Measurements from ENCODE around the gene NTHL1. TPM values are rescaled to one million over a fixed set of nuclear protein-coding genes. Genes with fewer than 3 reads are reported as not detected.

Gene NTHL1
- total RNA-seq, 1 experiment from 2014 or later = 52.0 TPM

DNA sequence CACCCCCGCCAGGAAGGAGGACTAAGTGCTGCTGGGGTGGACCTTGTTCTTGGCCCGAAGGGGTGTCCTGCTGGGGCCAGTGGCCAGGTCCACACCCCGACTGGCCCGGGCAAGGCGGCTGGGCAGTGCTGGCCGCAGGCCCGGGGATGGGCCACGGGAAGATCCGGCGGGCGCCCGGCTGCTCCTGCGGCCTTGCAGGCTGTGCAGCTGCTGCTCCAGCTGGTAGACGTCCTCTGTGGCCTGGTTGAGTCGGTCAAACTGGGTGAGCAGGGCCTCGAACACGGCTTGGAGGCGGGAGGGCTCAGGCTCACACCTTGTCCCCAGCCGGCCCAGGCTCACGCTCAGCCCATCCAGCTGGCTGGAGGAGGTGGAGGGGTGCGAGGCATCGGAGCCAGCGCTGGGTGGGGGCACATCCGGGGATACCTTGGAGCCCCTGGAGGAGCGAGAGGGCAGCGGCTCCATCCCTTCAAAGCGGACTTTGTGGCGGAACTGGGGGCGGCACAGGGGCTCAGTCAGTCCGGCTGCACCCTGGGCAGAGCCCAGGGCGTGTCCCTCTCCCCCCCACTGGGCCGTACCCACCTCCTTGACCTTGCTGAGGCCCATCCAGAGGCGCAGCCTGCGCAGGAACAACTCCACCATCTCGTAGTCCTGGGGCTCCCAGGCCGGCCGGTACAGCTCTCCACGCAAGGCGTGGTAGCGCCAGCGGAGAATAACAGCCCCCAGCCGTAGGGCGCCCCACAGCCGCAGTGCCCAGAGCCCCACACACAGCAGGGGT, 42.3 kb upstream of the NTHL1 start:
- no peak overlapping the region for H2BK5ac ChIP-seq (ENCODE audit: insufficient read length, low read length)
- Mint-ChIP-seq H3K9me3 (no peaks in the 10 kb centered on the region), H3K27ac (no peak overlapping the region), H3K36me3 (ENCODE audit: insufficient read depth in 1 of 3, low read depth in 3 of 3) (peaks cover 0 to 20% (median 17%) of the 10 kb centered on the region in 3 experiments; a peak in 6 of 7 replicates), H3K27me3 (ENCODE audit: low read depth) (no peaks in the 10 kb centered on the region), H3K4me3 (no peak overlapping the region; a peak in 1 of 5 replicates), H3K4me1 (no peaks in the 10 kb centered on the region)
- H2AFZ ChIP-seq (ENCODE audit: low read length) = no peak overlapping the region
- no peak overlapping the region for H3K56ac ChIP-seq (ENCODE audit: insufficient read length, low read depth, low read length)
- no peak overlapping the region for H3K18ac ChIP-seq (ENCODE audit: insufficient read length, low read depth, low read length)
- no peaks in the 10 kb centered on the region for H3K27me3 ChIP-seq (ENCODE audit: insufficient read depth, low read length)
- no peak for DNase-seq
- H3K14ac ChIP-seq (ENCODE audit: insufficient read depth, low read length) = no peak overlapping the region
- no peaks in the 10 kb centered on the region for H3K79me1 ChIP-seq (ENCODE audit: insufficient read depth, low read depth, low read length, poor library complexity, severe bottlenecking)
- no peak overlapping the region for H3K27ac ChIP-seq (ENCODE audit: insufficient read length, low read depth, low read length)
- WGBS (ENCODE audit: extremely low coverage, insufficient read length, low lambda C conversion rate) = no CpG with 5 or more reads among the region's 44 CpGs
- TF ChIP-seq, protein P1, sequence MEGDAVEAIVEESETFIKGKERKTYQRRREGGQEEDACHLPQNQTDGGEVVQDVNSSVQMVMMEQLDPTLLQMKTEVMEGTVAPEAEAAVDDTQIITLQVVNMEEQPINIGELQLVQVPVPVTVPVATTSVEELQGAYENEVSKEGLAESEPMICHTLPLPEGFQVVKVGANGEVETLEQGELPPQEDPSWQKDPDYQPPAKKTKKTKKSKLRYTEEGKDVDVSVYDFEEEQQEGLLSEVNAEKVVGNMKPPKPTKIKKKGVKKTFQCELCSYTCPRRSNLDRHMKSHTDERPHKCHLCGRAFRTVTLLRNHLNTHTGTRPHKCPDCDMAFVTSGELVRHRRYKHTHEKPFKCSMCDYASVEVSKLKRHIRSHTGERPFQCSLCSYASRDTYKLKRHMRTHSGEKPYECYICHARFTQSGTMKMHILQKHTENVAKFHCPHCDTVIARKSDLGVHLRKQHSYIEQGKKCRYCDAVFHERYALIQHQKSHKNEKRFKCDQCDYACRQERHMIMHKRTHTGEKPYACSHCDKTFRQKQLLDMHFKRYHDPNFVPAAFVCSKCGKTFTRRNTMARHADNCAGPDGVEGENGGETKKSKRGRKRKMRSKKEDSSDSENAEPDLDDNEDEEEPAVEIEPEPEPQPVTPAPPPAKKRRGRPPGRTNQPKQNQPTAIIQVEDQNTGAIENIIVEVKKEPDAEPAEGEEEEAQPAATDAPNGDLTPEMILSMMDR (conservative IDR thresholded peaks at IDR 0.05) = no peak
- H3K9ac ChIP-seq (ENCODE audit: extremely low read depth, insufficient read length, low read length) = no peak overlapping the region
- no peaks in the 10 kb centered on the region for H3K4me1 ChIP-seq (ENCODE audit: insufficient read depth, low read length)
- no peak overlapping the region for H3K4me2 ChIP-seq (ENCODE audit: insufficient read depth, insufficient read length, low read length)
- H2BK15ac ChIP-seq (ENCODE audit: low read depth, low read length) = no peak overlapping the region
- H4K5ac ChIP-seq (ENCODE audit: insufficient read length, low read depth, low read length) = no peak overlapping the region
- no peak overlapping the region for H3K23ac ChIP-seq (ENCODE audit: insufficient read length, low read depth, low read length)
- no peaks in the 10 kb centered on the region for H3K9me3 ChIP-seq (ENCODE audit: control insufficient read depth, low read depth, low read length)
- no peak overlapping the region for H3T11ph ChIP-seq (ENCODE audit: low read length)
- no peak overlapping the region for H3K4ac ChIP-seq (ENCODE audit: low read depth, low read length)
- H3K23me2 ChIP-seq (ENCODE audit: insufficient read length, low read depth, low read length, poor library complexity, severe bottlenecking) = no peaks in the 10 kb centered on the region
- no peak overlapping the region for H2BK120ac ChIP-seq (ENCODE audit: low read depth, low read length, poor library complexity, severe bottlenecking)
- H4K20me1 ChIP-seq (ENCODE audit: control insufficient read depth, insufficient read depth, insufficient read length) = no peaks in the 10 kb centered on the region
- no peaks in the 10 kb centered on the region for H3K79me2 ChIP-seq (ENCODE audit: insufficient read depth, low read length)
- no peak overlapping the region for H2BK20ac ChIP-seq (ENCODE audit: low read depth, low read length, poor library complexity, severe bottlenecking)
- H2AK5ac ChIP-seq (ENCODE audit: insufficient read length, low read length) = no peak overlapping the region
- no peak overlapping the region for H2BK12ac ChIP-seq (ENCODE audit: insufficient read length, low read depth, low read length)
- H4K91ac ChIP-seq (ENCODE audit: insufficient read length, low read depth, low read length) = no peak overlapping the region
- H4K8ac ChIP-seq (replicated peaks; ENCODE audit: insufficient read length, low read depth, low read length) = no peak overlapping the region
